ENCODE results near the gene ZNF80.
"Not testable (repeated sequence)": the region's sequence is repeated elsewhere in the genome, so short reads cannot be mapped to it uniquely, and the experiment has no call there.

ZNF80 gene

DNA sequence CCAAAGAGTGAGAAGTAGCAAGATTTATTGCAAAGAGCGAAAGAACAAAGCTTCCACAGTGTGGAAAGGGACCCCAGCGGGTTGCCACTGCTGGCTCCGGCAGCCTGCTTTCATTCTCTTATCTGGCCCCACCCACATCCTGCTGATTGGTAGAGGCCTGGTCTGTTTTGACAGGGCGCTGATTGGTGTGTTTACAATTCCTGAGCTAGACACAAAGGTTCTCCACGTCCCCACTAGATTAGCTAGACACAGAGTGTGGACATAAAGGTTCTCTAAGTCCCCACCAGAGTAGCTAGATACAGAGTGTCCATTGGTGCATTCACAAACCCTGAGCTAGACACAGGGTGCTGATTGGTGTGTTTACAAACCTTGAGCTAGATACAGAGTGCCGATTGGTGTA, at the start of gene ZNF80:
TSS of gene ZNF80 (minus strand) at position 101 of the 400 bp plus-strand sequence. CDS start 504 bp downstream, outside the sequence.
- DNase-seq (ENCODE audit: low spot score), result not testable (repeated sequence)

DNA sequence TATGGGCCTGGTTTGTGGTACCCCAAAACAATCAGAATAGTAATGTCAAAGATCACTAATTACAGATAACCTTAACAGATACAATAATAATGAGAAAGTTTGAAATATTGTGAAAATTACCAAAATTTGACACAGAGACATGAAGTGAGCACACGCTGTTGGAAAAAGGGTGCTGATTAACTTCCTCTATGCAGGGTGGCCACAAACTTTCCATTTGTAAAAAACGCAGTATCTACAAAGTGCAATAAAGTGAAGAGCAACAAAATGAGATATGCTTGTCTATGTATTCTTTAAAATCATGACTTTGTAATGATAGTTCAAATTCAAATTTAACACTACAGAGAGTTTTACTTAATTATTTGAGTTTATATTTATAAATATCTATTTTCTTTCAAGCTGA, 48.9 kb upstream of the ZNF80 start:
- DNase-seq (ENCODE audit: low spot score), result no peak

GRCh38 chr3:114285648-114286230, 48.4 kb upstream of the ZNF80 start:
- DNase-seq (ENCODE audit: low spot score), result no peak

DNA sequence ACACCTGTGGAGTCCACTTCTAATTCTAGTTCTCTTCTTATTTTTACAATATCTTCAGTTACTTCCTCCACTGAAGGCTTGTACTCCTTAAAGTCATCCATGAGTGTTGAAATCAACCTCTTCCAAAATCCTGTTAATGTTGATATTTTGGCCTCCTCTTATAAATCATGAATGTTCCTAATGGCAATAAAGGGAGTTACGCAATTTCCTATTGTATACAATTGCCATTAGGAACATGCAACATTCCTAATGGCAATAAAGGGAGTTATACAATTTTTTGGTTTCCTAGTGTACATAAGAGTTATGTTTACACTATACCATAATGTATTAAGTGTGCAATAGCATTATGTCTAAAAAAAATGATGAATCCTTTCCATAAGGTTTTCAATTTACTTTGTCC, 47.3 kb upstream of the ZNF80 start:
- no peak for DNase-seq (ENCODE audit: low spot score)

GRCh38 chr3:114276856-114277255, 39.5 kb upstream of the ZNF80 start:
- DNase-seq (ENCODE audit: low spot score), result not testable (repeated sequence)

DNA sequence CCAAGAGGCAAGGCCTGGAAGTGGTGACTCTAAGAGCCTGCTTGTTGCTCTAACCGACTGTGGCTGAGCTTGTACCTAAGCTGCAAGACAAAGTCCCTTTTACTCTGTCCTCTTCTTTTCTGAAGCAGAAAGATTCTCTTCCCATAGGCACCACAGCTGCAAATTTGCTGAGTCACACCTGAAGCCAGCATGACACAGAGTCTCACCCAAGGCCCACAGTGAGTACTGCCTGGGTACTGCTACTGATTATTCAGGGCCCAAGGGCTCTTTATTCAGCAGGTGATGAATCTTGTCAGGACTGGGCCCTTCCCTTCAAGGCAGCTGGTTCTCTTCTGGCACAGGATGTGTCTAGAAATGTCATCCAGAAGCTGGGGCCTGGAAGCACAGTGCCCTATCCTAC, 37.6 kb upstream of the ZNF80 start:
- DNase-seq (ENCODE audit: low spot score), result no peak

- DNase-seq (ENCODE audit: low spot score), result no peak
Measured at GRCh38 chr3:114272271-114272670, 34.9 kb upstream of the ZNF80 start.

GRCh38 chr3:114270019-114270418, 32.6 kb upstream of the ZNF80 start:
- DNase-seq (ENCODE audit: low spot score), result no peak

- DNase-seq (ENCODE audit: low spot score), result no peak
Measured at GRCh38 chr3:114260152-114260551, 22.8 kb upstream of the ZNF80 start.

GRCh38 chr3:114259566-114259965, 22.2 kb upstream of the ZNF80 start:
- DNase-seq (ENCODE audit: low spot score), result no peak

DNA sequence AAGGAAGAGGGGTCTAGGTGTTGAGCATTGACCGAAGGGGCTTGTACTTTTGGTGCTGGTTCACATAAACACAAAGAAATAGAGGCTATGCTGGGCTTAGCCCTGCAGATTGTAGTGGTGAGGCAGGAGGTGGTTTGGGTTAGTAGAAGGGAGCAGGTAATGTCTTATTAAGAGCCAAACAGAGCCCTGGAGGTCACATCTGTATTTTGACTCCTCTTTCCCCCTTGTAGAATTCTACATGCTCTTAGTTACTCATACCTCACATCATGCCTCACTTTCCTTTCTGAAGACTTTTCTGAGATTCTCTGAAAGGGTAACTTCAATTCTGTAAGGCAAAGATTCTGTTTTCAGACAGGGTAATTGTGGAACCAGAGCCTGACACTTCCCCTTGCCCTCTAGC, 16.1 kb upstream of the ZNF80 start:
- DNase-seq (ENCODE audit: low spot score), result no peak

DNA sequence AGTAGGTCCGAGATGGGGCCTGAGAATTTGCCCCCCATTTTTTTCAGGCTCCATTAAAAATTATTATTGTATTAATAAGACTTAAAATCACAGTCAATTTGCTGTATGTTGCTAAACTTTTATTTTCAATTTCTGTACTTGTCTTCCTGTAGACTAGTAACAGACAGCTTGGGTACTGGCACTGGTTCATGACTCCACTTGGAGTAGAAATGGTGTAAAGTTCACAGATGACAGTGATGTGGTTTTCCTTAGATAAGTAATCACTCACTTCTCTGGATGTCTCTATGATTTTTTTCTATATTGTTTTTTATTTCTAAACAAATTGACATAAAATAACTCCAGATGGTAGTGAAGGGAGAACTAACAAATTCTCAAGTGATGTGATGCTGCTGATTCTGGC, 15.6 kb upstream of the ZNF80 start:
- no peak for DNase-seq (ENCODE audit: low spot score)

DNA sequence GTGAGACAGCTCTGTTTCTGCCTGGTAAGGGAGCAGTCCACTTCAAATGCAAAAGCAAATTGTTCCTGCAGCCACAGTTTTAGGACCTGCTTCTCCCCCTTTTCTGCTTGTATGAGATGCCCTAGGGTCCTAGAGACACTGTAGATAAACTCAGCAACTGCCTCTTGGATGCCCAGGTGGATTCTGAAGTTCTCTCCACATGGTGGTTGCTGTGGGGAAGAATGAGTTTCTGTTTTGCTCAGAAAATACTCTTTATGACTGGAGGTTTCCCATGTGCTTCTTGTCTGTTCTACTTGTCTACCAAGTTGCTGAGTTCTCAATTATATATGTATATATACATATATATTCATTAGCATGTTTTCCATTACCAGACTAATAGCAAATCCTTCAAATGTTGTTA, 5.6 kb upstream of the ZNF80 start:
- no peak for DNase-seq (ENCODE audit: low spot score)

DNA sequence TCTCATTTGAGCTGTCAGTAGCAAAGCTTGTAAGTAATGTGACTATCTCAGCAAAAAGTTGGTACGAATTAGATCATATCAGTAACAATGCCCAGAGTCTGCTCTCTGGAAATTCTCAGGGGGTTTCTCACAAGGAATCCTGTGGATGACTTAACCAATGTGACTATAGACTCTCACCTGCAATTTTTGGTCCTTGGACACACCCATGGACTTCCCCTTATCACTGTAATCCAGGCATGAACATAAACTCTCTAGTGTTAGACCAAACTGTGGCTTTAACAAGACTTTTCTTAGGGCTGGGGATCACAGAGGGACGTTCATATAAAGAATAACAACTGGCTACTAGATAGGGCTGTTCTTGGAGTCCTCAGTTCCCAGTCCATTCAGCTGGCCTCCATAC, 3.9 kb upstream of the ZNF80 start:
- DNase-seq (ENCODE audit: low spot score), result no peak

DNA sequence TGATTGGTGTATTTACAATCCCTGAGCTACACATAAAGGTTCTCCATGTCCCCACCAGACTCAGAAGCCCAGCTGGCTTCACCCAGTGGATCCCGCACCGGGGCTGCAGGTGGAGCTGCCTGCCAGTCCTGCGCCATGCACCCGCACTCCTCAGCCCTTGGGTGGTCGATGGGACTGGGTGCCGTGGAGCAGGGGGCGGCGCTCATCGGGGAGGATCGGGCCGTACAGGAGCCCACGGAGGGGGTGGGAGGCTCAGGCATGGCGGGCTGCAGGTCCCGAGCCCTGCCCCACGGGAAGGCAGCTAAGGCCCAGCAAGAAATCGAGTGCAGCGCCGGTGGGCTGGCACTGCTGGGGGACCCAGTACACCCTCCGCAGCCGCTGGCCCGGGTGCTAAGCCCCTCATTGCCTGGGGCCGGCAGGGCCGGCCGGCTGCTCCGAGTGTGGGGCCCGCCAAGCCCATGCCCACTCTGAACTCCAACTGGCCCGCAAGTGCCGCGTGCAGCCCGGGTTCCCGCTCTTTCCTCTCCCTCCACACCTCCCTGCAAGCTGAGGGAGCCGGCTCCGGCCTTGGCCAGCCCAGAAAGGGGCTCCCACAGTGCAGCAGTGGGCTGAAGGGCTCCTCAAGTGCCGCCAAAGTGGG, 888 bp upstream of the ZNF80 start:
- DNase-seq (ENCODE audit: low spot score), result not testable (repeated sequence)

DNA sequence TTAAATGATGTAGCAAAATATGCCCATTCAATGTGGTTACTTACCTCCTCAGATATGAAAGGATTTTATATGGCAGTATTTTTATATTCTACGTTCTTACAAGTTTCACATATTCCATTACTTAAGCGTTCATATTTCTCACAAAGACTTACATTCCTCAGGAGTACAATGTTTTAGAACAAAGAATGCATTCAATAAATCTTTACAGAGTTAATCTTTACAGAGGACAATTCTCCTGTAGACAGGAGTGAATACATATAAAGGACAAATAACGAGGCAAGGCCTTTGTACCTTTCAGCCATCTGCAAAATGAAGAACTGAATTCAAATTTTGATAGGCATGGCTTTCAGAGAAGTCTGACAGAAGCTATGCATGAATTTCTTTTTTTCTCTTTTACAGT, 1.9 kb downstream of the ZNF80 start:
- no peak for DNase-seq (ENCODE audit: low spot score)

DNA sequence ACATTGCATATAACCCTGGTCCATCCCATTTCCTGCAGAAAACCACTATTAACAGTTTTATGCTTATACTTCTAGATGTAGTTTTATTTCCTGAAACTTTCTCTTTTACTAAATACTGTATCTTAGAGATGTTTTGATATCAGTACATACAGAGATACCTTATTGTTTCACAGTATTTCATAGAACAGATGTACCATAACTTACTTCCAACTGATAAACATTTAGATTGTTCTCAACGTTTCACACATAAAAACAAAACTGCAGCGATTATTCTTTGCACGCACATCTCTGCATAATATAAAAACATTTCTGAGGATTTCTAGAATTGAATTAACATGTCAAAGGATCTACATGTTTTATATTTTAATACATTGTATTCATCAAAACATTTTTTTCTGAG, 2.6 kb downstream of the ZNF80 start:
- no peak for DNase-seq (ENCODE audit: low spot score)

DNA sequence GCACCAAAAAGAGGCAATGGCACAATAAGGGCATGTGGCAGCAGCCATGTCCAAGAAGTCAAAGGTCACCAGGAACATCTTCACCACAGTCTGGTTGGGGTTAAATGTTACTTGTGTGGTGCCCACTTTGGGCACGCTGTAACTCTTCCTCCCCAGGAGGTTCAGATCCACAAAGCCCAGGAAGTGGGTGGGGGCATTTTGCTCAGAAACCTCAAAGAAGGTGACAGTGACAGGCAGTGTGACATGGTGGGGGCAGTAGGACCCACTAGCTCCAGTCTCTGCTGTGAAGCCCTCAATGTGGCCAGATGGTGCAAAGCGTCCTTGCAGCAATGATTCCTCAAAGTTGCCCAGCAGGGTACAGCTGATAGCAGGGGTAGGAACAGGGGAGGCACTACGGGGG, 5.8 kb downstream of the ZNF80 start:
- DNase-seq (ENCODE audit: low spot score), result no peak

- DNase-seq (ENCODE audit: low spot score), result no peak
Measured at GRCh38 chr3:114227076-114227475, 10.3 kb downstream of the ZNF80 start.

DNA sequence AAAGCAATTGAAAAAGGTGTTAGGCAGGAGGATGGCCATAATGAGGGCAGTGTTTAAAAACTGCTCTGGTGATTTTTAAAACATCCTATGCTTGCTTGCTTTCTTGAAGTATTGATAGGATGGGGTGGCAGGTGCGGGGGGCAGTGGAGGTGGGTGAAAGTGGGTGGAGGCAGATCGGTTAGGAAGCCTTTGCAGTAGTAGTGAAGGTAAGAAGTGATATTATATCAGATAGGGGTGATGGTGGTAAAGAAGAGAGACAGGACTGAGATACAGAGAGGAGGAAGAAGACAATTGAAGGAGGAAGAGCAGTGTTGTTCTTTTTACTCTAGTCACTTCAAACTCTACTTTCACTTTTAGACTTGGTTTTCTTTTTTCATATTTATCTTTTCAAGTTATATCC, 11.1 kb downstream of the ZNF80 start:
- no peak for DNase-seq (ENCODE audit: low spot score)

GRCh38 chr3:114223143-114223542, 14.2 kb downstream of the ZNF80 start:
- no peak for DNase-seq (ENCODE audit: low spot score)

GRCh38 chr3:114221881-114222264, 15.5 kb downstream of the ZNF80 start:
- DNase-seq (ENCODE audit: low spot score), result no peak

DNA sequence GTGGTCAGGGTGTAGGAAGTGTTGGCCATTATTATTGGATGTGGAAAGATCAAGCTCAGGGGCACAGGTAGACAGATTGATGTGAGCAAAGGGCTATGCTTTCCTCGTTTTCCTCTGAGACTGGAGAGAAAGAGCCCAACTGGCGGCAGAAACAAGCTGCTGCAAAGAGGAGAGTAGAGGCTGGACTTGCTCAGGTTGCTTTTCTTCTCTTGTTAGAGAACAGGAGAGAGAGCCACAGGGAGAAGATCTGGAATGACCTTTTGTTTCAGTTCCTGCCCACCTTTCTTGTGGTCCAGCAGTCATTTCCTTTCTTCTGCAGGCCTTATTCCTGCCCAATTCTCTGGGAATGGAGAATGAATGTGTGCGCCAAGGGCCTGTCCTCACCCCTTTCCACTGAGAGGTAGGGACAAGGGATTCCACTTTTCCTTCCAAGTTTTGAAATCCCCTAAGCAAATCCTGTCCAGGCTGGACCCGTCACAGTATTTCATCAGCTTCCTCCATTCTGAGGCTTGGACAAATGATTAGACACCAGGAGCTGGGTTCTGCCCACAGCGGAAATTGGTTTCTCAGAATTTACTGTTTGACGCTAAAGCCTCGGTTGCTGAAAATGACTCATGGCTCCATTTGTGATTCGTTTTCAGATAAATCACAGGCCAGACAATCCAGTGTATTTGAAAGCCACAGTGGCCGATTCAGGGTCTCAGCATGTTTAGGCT, 16.1 kb downstream of the ZNF80 start:
- DNase-seq (ENCODE audit: low spot score), result no peak

- no peak for DNase-seq (ENCODE audit: low spot score)
Measured at GRCh38 chr3:114219741-114220140, 17.6 kb downstream of the ZNF80 start.
